ENCODE results near the gene TOGARAM1.

Gene TOGARAM1

DNA sequence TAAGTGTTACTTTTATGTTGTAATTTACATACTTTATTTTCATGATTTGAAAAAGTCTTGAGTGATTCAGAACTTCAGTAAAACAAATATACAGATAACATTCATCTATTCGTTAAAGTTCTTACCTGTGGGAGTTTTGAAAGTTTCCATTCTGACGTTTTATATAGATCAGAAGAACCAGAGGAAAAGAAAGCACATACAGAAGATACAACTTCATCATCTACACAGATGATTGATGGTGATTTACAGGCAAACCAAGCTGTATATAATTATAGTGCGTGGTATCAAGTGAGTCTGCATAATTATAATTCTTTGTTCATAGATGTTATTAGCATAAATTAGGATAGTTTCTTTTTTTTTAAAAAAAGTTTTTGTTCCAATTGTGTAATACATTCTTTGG lies 152.3 kb downstream of the TOGARAM1 start:
- Histone ChIP-seq H3K36me3 (ENCODE audit: insufficient read depth, low read length) (peaks cover 68% of the 10 kb centered on the region), H3K27me3 (ENCODE audit: insufficient read depth, low read length) (no peaks in the 10 kb centered on the region), H3K4me1 (ENCODE audit: control insufficient read depth, insufficient read depth, low read length, unreplicated experiment) (peaks cover 5% of the 10 kb centered on the region), H3K4me3 (ENCODE audit: low read depth, low read length) (no peak overlapping the region), H3K79me2 (ENCODE audit: control insufficient read depth, insufficient read depth, low read length, unreplicated experiment) (peaks cover 5% of the 10 kb centered on the region), H3K27ac (ENCODE audit: low read depth, low read length) (no peak overlapping the region), H2AFZ (ENCODE audit: low read length, unreplicated experiment) (no peak overlapping the region)

DNA sequence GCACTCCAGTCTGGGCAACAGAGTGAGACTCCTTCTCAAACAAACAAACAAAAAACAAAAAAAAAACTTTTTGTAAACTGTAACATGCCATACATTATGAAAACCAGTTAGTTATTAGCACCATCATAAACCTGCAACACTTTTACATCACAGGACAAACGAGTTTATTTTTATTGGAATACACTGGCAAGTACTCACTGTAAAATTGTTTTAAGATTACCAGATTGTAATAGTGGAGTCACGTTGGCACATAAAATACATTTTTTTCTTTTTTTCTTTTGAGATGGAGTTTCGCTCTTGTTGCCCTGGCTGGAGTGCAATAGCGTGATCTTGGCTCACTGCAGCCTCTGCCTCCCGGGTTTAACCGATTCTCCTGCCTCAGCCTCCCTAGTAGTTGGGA lies 156.6 kb downstream of the TOGARAM1 start:
- peaks cover 5% of the 10 kb centered on the region for H3K79me2 ChIP-seq (ENCODE audit: control insufficient read depth, insufficient read depth, low read length, unreplicated experiment)
- peaks cover under 1% of the 10 kb centered on the region for H3K4me1 ChIP-seq (ENCODE audit: control insufficient read depth, insufficient read depth, low read length, unreplicated experiment)
- H3K4me3 ChIP-seq (ENCODE audit: low read depth, low read length) = no peak overlapping the region
- H3K36me3 ChIP-seq (ENCODE audit: insufficient read depth, low read length) = peaks cover 56% of the 10 kb centered on the region
- no peak overlapping the region for H2AFZ ChIP-seq (ENCODE audit: low read length, unreplicated experiment)
- no peak overlapping the region for H3K27ac ChIP-seq (ENCODE audit: low read depth, low read length)
- no peaks in the 10 kb centered on the region for H3K27me3 ChIP-seq (ENCODE audit: insufficient read depth, low read length)

DNA sequence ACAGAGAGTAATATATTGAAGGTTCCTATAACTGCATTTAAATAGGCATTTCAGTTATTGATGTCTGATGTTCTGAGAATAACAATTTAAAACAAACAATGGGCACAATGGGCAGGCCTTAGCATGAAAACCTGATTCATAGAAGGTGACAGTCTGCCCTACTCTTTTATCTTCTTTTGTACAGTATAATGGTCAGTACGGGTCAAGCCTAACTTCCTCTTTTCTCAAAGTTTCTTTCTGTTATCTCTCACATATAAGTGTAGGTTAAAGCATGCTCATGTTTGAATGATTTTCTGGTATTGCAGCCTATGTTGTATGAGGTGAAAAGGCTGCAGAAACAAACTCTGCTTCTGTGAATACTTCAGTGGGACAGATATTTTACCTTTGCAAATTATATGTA lies 158.1 kb downstream of the TOGARAM1 start:
- Histone ChIP-seq H3K27ac (ENCODE audit: low read depth, low read length) (no peak overlapping the region), H2AFZ (ENCODE audit: low read length, unreplicated experiment) (no peak overlapping the region), H3K79me2 (ENCODE audit: control insufficient read depth, insufficient read depth, low read length, unreplicated experiment) (peaks cover 5% of the 10 kb centered on the region), H3K4me3 (ENCODE audit: low read depth, low read length) (no peak overlapping the region), H3K4me1 (ENCODE audit: control insufficient read depth, insufficient read depth, low read length, unreplicated experiment) (no peaks in the 10 kb centered on the region), H3K27me3 (ENCODE audit: insufficient read depth, low read length) (no peaks in the 10 kb centered on the region), H3K36me3 (ENCODE audit: insufficient read depth, low read length) (peaks cover 48% of the 10 kb centered on the region)

DNA sequence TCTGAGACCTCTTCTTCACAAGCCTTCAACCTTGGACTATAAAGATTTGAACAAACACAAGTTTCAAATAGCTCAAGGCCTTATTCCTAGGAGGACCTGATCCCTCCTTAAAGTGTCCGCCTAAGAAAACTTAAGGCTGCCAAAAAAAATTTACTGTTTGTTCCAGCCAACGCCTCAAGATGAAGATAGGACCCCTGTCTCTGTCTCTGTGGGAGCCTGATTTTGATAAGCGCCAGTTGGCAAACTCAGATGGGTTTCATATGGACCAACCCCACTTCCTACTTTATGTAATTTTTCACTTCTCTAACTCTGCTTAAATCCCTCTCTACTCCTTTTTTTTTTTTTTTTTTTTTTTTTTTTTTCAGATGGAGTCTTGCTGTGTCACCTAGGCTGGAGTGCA lies 161.3 kb downstream of the TOGARAM1 start:
- Histone ChIP-seq H3K27ac (ENCODE audit: low read depth, low read length) (no peak overlapping the region), H3K79me2 (ENCODE audit: control insufficient read depth, insufficient read depth, low read length, unreplicated experiment) (peaks cover 9% of the 10 kb centered on the region), H3K4me1 (ENCODE audit: control insufficient read depth, insufficient read depth, low read length, unreplicated experiment) (no peaks in the 10 kb centered on the region), H3K36me3 (ENCODE audit: insufficient read depth, low read length) (peaks cover 38% of the 10 kb centered on the region), H3K27me3 (ENCODE audit: insufficient read depth, low read length) (no peaks in the 10 kb centered on the region), H3K4me3 (ENCODE audit: low read depth, low read length) (no peak overlapping the region), H2AFZ (ENCODE audit: low read length, unreplicated experiment) (no peak overlapping the region)

Data from ACC112 (cell line).